Astrocyte of the cerebellum (primary cell): ENCODE results near the gene DUSP23.

ENCODE experiments used
- DNase-seq: peaks from one replicate; pipeline ENCODE4 v3.0.0-alpha.2; 2011; ENCODE audit warnings: low read depth
- H3K4me3 ChIP-seq: 2 replicates; pipeline ENCODE4 v1.5.1; 2011; ENCODE audit warnings: mild to moderate bottlenecking, low read depth, low read length, moderate library complexity
- CTCF ChIP-seq: IDR thresholded peaks from 2 replicates; pipeline ENCODE4 v1.5.1; 2012; ENCODE audit warnings: low read length, low read depth, moderate library complexity, mild to moderate bottlenecking; ENCODE audit errors: missing control alignments
- in situ Hi-C: cut with HindIII; loops from 2 replicates; pipeline ENCODE4 v1.10.0; 2017; ENCODE audit warnings: low sequenced_read_pairs

The DUSP23 gene

GRCh38 chr1:159803956-159804689, 23.4 kb downstream of the DUSP23 start:
- in situ Hi-C loops: no loop called here
- no peak overlapping the region for H3K4me3 ChIP-seq
- no peak for DNase-seq
- no peak for TF ChIP-seq CTCF

GRCh38 chr1:159804924-159805323, 24.2 kb downstream of the DUSP23 start:
- H3K4me3 ChIP-seq: no peak overlapping the region
- in situ Hi-C loops: no loop called here
- TF ChIP-seq CTCF: no peak
- no peak for DNase-seq

GRCh38 chr1:159815926-159816325, 35.2 kb downstream of the DUSP23 start:
- DNase-seq: no peak
- no peak for TF ChIP-seq CTCF
- in situ Hi-C loops: no loop called here
- H3K4me3 ChIP-seq: no peak overlapping the region

GRCh38 chr1:159817276-159818041, 36.7 kb downstream of the DUSP23 start:
- H3K4me3 ChIP-seq: no peak overlapping the region
- TF ChIP-seq CTCF: no peak
- in situ Hi-C loops: no loop called here
- DNase-seq: no peak

- in situ Hi-C loops: no loop called here
- no peak overlapping the region for H3K4me3 ChIP-seq
- TF ChIP-seq CTCF: no peak
- no peak for DNase-seq
Observed at GRCh38 chr1:159821171-159821867, 40.6 kb downstream of the DUSP23 start.

- no peak for TF ChIP-seq CTCF
- in situ Hi-C loops: no loop called here
- DNase-seq: no peak
- H3K4me3 ChIP-seq: no peak overlapping the region
Observed at GRCh38 chr1:159823406-159823805, 42.6 kb downstream of the DUSP23 start.
